NCI-H146 treated with DMSO at 0.1 percent for 48 hours (cell line): Measurements from ENCODE around the gene ARHGAP6.

ENCODE experiments used
- DNase-seq: peaks from one replicate; lab custom pipeline; 2025; ENCODE audit not compliant: unreplicated experiment; lab: John Stamatoyannopoulos, UW

The ARHGAP6 gene

DNA sequence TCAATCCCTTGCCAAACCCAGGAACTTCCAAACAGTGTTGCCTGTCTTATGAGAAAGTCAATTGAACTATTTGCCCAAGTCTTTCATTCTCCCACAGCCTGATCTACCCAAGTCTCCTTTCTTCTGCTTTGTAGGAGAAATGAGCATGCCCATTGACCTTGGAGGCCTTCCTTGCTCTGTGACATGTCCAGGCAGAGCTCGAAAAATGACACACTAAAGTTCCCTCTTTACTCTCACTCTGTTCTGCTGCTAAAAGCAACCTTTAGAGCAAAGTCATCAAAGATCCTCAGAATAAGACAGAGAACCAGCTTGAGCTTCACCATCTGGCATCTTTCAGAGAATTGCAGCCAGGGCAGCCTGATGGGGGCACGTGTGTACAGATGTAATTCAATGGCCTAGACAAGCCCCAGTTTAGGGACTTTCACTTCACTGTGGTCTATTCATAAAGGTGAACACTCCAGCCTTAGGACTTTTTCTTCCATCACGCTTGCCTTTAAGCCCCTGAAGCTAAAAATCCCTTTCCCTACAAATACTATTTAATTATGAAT lies 236.1 kb downstream of the ARHGAP6 start:
- no peak for DNase-seq

DNA sequence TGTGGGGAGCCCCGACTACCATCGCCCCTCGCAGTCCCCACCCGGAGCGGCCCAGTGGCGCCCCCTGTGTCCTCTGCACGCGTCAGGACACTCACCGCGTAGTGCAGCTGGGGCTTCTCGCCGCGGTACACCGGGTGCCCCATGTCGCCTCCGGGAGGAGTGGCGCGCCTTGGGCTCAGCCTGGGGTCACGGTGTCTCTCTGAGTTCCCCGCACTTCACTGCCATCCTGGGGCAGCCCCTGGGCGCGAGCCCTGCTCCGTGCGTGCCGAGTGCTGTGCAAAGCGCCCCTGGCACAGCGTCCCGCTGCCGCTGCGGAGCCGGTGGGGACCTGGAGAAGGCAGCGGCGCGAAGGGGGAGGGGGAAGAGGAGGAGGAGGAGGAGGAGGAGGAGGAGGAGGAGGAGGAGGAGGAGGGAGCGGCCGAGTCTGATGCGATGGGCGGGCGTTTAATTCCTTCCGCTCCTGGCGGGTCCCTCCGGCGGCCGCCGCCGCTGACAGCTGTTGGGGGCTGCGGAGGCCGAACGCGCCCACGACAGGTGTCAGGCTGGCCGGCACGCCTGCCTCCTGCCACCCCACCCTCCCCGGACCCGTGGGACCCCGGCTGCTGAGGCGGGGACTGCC lies 238.2 kb downstream of the ARHGAP6 start:
- DNase-seq, result no peak

DNA sequence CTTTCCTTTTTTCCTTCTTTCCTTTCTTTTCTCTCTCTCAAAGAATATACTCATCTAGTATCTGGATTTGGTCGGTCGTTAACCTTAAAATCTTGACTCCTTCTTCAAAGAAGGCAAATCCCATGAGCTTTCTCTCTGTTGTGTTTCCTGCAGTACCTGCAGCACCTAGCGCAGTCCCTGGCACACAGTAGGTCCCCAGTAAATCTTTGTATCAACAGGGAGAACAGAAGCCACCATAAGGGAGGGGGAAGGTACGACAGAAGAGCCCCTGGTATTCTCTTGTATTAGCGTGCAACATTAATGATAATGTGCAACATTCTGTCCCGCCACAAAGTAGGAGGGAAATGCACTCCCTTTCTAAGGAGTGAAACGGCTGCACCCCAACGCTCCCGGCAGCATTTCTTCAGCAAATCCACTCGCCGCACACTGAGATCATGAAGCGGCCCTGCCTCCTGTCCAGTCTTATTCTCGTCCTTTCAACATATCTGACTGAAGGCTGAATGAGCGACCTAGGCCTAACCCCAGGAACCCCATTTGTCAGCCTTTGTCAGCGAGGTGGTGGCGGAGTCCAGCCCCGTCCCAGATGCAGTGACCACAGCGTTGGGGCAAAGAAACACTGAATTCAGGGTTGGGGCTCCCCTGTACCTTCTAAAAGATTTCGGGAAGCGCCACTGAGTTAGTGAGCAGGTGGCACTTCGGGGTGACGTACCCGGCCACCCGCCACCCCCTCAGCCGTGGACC lies 238.8 kb downstream of the ARHGAP6 start:
- no peak for DNase-seq

DNA sequence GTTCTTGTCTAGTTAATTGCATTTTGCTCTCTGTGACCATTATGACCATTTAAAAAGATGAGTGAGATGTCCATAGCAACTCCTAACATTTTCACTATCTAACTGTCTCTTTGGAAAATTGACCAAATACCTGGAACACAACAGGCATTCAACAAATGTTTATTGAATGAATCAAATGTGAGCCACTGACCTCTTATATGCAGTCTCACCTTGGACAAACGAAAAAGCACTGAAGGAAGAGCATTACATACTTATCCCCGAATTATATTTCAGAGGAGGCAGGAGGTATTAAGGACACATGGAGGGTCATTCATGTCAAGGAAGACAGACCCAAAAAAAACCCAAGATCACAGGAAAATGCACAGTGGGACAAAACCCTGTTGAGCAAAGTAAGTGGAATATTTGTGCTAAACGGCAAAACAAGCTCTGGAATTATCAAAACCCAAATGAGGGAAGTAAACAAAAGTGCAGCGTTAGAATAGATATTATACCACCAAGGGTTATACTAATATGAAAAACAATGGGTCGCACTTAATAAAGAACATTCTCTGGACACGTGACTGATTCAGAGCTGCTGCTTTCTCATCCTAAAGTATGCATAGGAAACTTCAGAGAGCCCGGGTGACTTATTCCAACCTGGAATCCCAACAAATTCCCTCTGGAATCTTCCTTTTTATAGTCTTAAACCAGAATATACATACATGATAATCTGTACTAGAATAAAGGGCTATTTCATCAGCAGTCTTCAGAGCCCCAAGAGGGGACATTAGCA lies 240.6 kb downstream of the ARHGAP6 start:
- DNase-seq, result no peak

DNA sequence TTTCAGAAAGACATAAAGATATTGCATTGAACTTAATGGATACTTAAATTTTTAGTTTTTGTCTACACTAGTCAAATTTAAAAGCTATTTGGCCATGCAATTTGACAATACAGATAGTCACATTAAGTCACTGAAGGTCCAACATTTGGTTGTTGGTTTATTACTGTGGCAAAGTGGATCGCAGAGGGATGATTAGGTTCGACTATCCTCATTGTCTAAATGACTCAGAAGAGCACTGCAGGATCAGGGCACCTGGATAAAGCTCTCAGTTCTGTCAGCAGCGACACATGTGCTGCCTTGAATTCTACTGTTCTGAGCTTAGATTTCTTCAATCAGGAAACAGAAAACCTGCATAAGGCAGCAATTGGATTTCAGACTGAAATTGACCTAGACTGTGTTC lies 241.8 kb downstream of the ARHGAP6 start:
- DNase-seq, result no peak

DNA sequence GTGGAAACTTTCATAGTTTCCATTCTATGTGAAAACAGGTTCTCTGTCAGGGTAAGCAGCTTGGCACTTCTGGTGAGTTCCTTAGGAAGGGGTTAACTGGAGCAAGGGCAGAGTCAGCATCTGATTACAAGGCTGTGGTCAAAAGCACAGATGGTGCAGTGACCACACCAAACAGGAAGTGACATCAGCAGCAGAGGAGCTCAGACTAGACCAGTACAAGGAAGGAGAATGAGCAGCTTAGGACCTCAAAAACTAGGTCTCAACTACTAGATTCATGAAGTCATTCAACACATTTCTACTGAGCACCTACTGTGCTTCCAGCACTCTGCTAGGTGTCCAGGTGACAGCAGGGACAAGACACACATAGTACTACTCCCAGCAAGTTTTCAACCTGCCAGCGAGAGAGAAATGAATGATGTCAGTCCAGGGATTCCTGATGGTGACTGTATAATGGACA lies 242.3 kb downstream of the ARHGAP6 start:
- no peak for DNase-seq

DNA sequence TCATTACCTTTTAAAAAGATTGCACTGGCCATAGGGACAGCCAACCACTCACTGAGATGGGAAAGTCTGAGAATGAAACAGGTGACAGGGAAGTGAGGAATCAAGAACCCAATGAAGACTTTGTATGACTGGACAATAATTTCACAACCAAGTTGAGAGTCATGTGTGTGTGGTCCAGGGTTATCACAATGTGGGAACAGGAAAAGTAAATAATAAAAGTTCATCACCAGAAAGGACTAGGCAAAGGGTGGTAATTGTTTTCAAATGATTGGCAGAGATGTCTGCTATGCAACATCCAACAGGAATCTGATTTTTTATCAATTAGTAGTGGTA lies 243.2 kb downstream of the ARHGAP6 start:
- DNase-seq, result no peak

DNA sequence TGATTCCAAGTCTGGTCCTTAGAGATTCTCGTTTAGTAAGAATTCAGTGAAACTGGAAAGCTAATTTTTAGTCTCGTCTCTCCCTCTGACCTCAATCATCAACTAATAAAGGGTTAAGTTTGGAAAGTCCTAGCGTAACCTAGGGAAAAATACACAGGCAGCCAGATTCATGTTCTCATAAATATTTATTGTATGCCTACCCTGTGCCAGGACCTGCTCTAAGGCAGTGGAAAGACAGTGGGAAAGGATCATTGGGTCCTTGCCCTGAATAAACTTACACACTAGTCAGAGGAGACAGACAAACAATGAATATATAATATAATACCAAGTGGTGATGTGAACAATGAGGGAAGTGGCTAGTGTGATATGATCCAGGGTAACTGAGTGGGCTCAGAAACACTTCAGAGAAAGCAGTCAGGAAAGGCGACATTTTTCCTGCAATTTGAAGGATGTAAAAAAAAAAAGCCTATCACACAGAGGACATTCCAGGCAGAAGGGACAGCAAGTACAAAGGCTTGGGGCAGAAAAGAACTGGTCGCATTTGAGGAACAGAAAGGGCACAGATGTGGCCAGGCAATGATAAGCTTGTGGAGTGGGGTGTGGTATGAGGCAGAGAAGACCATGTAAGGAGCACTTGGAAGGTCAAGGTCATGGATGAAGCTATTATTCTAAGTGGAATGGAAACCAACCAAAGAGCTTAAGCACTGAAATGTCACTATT lies 243.8 kb downstream of the ARHGAP6 start:
- DNase-seq, result no peak

DNA sequence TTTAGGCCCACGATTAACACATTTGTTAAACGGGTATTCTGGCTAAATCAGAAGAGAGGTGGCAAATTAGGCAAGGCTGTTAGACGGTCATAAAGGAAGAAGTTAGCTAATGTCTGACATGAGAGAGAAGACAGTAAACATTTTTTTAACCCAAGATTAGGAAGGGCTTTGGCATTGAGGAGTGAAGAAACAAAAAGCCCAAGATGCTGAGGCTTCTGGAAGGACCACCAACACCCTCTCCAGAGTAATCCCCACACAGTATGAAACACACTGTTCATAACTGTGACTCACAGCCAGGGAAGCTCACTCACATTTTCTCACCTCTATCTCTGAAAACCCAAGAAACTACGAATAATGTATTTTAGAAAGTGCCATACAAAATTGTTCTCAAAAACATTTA lies 244.9 kb downstream of the ARHGAP6 start:
- no peak for DNase-seq

DNA sequence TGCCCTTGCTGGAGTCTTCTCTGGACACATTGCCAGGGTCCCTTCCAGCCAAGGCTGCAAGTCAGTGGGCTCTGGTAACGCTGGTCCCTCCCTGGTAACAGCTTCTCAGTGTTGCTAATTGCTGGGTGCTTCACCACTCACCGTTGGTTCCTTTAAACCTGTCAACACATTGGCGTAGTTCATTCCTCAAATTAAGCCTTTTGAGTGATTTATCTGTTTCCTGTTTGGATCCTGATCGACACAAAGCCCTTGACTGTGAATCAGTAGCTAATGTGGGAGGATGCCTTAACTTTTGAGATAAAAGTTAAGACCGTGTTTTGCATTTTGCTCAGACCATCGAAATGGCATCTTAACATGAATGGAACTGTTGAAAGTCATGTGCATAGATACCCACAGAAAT lies 246.6 kb downstream of the ARHGAP6 start:
- no peak for DNase-seq

DNA sequence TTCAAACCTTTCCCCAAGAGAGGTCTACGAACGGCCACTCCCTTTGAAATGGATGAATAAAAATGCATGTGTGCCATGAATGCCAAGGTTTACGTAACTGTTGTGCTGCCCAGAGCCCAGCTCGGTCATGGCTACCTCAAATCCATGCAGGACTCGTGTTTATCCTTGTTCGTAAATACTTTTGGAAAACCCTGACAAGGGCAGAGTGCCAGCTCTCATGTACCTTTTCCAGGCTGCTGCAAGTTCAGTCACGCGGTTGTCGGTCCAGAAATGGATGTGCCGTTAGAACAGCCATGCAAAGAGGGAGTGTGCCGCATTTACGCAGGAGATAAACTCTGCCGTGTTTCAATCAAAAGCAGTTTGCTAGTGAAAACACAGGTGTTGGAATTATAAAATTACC lies 249.1 kb downstream of the ARHGAP6 start:
- DNase-seq, result no peak

DNA sequence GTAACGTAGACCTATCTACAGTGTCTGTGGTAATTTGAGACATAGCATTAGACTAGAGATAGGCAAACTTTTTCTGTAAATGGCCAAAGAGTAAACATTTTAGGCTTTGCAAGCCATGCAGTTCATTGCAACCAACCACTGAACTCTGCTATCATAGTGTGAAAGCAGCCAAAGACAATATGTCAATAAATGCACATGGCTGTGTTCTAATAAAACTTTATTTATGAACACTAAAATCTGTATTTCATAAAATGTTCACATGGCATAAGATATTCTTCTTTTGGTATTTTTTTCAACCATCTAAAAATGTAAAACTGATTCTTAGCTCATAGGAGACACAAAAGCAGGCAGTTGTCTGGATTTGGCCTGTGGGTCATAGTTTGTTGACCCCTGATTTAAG lies 251.6 kb downstream of the ARHGAP6 start:
- DNase-seq, result no peak

DNA sequence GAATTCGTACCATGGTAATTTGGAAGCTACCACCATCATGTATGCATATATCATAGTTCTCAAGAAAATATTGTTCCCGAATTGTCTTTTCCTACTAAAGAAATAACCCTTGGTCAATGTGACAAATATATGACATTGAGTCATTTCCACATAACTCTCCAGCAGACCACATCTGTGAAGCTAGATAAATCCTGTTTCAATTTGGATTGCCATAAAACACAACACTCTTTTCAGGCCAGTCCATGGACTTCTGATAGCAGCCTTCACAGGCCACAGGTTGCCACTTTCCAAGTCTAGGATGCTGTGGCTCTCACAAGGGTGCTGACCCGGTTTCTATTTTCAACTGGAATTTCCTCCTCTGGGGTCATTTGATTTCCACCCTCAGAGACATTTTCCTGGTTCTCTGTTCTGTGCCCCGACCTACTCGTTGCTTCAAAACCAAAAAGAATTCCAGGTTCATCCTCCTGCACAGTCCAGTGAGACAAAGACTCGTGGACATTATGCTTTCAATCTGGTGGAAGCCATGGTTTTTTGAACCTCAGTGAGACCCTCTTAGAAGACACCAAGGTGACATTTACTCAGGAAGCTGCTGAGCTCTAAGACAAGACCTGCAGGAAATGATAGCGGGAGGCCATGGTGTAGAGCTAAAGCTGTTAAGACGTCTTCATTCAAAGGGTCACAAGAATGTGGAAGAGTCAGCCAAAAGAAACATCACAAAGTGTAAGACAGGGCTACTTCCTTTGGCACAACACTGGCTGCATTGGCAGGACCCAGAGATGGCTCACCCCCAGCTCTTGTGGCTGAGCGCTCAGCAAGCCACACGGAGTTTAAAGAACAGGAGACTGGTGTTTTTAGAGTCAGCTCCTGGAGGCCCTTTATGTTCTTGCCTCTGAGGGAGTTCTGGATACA lies 252.8 kb downstream of the ARHGAP6 start:
- DNase-seq, result no peak

DNA sequence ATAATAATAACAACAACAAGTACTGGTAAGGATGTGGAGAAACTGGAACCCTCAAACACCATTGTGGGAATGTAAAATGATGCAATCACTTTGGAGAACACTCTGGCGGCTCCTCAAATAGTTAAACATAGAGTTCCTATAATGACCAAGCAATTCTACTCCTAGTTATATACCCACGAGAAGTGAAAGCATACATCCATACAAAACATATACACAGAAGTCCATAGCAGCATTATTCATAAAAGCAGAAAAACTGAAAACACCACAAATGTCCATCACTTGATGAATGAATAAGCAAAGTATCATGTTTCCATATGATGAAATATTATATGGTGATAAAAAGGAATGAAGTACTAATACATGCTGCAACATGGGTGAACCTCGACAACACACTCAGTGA lies 255.8 kb downstream of the ARHGAP6 start:
- no peak for DNase-seq

DNA sequence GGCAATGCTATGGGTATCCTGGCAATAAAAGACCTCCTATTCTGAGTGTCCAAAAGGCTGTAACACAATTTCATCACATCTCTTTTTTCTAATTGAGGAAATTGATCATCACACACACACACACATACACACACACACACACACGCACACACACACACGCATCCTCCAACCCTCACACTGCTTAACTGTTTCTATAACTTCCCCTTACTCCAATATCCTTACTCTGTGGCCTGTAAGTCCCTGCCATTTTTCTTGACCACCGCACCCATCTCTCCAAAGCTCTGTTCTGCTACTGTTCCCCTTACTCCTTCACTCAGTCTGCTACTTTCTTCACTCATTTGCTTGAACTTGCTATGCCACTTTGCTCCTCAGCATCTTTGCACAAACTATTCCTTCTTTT lies 256.9 kb downstream of the ARHGAP6 start:
- no peak for DNase-seq

DNA sequence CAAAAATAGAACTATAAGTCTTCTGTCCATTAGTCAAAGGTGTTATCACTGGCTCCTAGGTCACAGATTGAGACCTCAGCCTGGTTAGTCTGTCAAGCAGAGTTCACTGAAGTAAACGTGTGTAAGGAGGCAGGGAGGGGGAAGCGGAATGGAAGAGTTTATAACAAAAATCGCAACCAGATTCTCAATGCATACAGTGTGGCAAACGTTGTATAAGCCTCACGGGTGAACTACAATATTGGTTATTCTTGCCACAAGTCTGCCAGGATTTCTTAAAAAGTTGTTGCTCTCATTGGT lies 257.7 kb downstream of the ARHGAP6 start:
- DNase-seq, result no peak

DNA sequence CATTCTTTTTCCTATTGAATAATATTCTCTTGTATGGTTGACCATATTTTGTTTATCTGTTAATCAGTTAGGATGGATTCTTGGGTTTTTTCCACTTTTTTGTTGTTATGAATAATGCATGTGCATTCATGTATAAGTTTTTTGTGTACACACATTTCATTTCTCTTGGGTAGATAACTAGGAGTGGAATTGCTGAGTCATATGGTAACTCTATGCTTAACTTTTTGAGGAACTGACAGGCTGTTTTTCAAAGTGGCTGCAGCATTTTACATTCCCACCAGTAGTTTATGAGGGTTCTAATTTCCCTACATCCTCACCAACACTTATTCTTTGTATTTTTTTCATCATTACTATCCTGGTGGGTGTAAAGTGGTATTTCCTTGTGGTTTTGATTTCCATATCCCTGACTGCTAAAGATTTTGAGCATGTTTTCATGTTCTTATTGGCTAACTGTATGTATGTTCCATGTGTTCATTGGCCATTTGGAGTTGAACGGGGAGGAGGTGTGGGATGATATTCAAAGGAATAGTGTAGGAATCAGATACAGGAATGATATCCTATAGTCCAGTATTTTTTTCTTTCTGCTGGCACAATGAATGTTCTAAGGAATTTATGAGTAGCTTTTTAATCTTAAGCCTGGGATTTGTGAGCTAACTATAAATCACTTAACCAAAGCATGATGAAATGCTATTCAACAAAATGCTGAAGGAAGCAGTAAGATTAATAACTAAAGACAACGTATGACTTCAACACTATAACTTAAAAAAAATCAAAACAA lies 258.2 kb downstream of the ARHGAP6 start:
- no peak for DNase-seq

DNA sequence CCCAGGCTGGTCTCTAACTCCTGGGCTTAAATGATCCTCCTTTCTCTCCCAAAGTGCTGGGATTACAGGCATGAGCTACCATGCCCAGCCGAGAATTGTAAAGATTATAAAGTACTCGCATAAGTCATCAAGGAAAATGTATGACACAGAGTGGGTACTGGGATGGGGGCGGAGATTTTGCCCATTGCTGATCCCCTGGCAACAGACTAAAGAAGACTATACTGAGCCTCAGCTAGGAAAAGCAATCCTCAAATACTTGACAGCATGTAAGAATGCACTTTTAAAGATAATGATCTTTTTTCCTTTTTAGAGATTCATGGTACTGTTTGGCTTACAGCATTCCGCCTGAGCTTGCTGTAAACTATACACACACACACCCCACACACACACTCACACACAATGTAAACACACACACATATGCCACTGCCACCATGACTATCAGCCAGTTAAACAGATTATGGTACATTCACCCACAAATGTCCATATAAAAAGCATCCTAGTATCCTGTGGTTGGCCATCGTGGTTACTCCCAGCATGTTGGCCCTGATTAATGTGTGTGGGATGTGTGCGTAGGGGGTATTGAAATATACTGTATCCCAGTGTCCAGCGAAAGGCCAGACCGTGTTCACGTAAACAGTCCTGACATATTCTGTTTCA lies 259.5 kb downstream of the ARHGAP6 start:
- DNase-seq, result no peak

DNA sequence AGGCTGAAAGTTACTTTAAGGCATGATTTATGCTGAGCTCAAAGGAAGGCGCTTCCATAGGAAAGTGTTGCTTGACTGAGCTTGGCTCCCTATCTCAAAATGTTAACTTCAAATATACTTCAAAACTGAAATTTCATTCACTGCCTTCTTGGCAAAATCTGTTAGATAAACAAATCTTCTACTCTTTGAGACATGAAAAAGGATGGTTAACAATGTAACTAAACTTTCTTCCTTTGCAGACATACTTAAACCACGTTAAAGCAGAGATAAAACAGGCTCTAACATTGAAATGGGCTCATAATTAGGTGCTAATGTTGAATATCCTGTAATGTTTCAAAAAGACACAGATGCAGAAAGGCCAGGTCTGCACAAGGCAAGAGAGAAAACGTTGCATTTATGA lies 262.1 kb downstream of the ARHGAP6 start:
- no peak for DNase-seq
